CD4-positive, alpha-beta T cell treated with Interleukin-10 for 1 hour (primary cell): ENCODE results near the gene CD6.

ENCODE experiments used
- DNase-seq: peaks from one replicate; pipeline ENCODE4 v3.0.0-alpha.2; 2020

Gene CD6

GRCh38 chr11:60987577-60988277 lies 16.2 kb downstream of the CD6 start:
- DNase-seq, result peak; percentile 67

GRCh38 chr11:60988658-60989057 lies 17.2 kb downstream of the CD6 start:
- DNase-seq, result no peak

DNA sequence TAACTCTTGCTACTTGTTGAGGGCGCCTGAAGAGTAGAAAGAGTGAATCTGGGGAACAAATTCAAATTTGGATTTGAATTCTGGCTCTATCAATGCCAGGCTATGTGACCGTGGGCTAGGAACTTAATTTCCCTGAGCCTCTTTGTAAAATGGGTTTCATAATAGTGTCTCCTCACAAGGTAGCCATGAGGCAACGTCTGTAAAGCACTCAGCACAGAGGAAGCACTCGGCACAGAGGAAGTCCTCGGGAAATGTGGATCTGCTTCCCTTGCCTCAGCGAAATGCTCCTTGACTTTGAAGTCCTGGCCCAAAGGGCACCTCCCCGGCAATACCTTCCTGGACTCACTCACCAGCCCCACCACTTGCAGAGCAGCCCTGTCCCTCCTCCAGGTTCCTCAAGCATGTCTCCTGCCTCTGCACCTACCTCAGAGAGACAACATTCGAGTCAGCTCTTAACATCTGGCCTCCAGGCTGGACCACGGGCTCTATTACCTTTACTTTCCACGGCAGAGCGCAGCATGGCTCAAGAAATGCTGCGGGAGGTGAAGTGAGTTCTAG lies 17.7 kb downstream of the CD6 start:
- no peak for DNase-seq

DNA sequence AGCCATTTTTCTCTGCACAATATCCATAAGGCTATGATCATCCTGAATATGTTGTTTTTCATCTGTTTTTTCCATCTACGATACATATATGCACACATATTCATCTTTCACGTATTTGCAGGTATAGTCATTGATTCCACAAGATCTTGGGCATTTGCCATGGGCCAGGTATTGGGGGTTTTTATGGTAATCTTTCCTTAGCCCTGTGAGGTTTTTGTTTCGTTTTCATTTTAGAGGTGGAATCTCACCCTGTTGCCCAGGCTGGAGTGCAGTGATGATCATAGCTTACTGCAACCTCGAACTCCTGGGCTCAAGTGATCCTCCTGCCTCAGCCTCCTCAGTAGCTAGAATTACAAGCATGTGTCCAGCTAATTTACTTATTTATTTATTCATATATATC lies 20.0 kb downstream of the CD6 start:
- no peak for DNase-seq

DNA sequence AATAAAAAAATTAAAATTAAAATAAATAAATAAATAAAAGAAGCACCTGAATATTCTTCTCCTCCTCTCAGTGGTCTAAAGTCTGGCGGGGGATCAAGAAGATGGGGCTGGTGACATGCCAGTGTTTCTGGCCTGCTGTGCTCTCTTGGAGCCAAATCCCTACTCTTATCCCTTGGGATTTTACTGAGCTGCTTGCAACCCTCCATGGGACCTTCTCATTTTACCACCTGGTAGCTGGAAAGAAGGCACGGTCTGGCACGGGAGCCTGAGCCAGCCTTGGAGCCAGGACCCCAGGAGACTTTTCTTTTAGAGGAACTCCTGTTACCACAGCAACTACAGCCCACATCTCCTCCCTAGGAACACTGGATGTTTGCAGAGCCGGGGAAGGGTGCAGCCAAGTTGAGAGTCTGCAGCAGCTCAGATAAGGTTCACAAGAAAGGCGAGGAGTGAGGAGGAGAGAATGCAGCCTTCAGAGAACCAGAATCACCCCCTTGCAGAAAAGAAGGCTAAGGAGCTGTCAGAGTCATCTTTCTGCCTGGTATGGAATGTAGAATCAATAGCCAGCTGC lies 21.4 kb downstream of the CD6 start:
- DNase-seq, result no peak

- no peak for DNase-seq
Measured at GRCh38 chr11:60993615-60994014, 22.1 kb downstream of the CD6 start.

- no peak for DNase-seq
Measured at GRCh38 chr11:60994541-60995080, 23.1 kb downstream of the CD6 start.

DNA sequence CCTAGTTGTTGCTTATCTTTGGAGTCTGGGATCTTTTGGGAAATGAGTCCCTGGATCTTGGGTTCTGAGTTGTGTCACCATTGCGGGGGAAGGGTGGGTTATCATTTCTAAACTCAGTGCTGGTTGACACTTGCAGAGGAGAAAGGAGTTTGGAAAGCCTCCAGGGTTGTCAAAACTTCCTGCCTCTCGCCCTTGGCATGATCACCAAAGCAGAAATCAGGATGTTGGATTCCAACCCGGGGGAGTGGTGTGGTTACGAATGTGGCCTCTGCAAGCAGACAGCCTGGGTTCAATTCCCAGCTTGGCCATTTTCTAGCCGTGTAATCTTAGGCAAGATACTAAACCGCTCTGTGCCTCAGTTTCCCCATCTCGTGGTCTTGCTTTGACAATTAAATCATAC lies 24.3 kb downstream of the CD6 start:
- no peak for DNase-seq

DNA sequence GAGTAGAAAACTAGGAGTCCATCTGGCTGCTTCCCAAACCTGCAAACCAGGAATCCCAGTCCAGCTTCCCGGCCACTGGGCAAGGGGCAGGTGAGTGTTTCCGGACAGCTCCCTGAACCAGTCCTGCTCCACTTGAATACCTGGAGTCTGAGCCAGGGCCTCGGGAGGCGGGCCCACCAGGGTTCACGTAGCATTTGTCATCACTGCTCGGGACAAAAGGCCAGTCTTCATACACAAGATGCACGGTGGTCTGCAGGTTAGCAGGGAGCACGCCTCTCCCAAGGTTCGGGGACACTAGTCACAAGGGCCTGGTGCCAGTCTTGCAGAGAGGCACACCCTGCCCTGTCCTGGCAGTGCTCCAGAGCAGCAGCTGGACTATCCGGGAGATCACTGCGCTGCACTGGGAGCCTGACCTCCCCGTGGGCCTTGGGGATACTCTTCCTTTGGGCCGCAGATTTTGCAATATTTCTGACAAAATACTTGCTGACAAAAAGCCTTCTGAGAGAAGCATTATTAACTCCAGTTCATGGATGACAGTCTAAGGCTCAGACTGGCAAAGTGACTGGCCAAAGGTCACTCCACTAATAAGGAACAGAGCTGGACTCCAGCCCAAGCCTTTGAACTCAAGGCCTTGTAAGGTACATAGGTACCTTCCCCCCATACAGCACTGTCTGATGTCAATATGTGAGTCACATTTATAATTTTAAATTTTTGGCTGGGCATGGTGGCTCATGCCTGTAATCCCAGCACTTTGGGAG lies 25.1 kb downstream of the CD6 start:
- no peak for DNase-seq

GRCh38 chr11:61000426-61000825 lies 28.9 kb downstream of the CD6 start:
- DNase-seq, result no peak

- no peak for DNase-seq
Measured at GRCh38 chr11:61001931-61002330, 30.5 kb downstream of the CD6 start.

DNA sequence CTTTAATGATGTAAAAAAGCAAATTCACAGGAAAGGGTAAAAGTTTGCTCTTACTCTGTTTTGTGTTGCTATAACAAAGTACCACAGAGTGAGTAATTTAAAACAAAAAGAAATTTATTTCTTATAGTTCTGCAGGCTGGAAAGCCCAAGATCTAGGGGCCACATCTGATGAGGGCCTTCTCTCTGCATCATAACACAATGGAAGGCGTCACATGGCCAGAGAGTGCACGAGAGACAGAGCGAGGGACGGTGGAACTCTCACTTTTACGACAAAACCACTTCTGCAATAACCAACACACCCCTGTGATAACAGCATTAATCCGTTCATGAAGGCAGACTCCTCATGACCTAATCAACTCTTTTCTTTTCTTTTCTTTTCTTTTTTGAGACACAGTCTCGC lies 31.1 kb downstream of the CD6 start:
- no peak for DNase-seq

DNA sequence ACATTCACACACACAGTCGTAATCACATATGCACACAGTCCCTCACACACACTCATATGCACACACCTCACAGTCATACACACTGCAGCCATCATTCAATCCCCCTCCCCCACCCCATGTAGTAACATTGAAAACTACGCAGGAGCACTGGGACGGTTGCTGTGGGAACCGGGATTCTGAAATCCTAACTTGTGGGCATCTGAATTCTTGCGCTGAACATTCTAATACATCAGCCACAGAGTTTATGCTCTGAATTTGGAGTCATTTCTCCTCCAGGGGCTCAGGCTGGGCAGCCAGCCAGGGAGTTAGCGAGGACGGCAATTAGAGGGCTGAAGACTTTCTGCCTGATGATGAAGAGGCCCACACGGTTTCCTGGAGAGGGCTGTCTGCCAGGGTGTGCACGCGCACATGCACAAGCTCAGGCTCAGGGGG lies 32.7 kb downstream of the CD6 start:
- no peak for DNase-seq

- no peak for DNase-seq
Measured at GRCh38 chr11:61004761-61005181, 33.3 kb downstream of the CD6 start.

DNA sequence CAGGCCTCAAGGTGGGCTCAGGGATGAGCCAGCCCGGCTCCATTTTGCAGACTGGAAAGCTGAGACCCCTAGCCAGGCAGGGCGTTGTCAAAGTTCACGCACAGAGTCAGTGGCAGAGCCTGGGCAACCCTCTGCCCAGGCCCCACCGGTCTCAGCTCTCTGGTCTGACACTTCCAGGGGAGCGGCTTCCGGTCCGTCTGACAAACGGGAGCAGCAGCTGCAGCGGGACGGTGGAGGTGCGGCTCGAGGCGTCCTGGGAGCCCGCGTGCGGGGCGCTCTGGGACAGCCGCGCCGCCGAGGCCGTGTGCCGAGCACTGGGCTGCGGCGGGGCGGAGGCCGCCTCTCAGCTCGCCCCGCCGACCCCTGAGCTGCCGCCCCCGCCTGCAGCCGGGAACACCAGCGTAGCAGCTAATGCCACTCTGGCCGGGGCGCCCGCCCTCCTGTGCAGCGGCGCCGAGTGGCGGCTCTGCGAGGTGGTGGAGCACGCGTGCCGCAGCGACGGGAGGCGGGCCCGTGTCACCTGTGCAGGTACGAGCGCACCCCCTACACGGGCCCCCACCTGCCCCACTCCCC lies 36.0 kb downstream of the CD6 start:
- no peak for DNase-seq

DNA sequence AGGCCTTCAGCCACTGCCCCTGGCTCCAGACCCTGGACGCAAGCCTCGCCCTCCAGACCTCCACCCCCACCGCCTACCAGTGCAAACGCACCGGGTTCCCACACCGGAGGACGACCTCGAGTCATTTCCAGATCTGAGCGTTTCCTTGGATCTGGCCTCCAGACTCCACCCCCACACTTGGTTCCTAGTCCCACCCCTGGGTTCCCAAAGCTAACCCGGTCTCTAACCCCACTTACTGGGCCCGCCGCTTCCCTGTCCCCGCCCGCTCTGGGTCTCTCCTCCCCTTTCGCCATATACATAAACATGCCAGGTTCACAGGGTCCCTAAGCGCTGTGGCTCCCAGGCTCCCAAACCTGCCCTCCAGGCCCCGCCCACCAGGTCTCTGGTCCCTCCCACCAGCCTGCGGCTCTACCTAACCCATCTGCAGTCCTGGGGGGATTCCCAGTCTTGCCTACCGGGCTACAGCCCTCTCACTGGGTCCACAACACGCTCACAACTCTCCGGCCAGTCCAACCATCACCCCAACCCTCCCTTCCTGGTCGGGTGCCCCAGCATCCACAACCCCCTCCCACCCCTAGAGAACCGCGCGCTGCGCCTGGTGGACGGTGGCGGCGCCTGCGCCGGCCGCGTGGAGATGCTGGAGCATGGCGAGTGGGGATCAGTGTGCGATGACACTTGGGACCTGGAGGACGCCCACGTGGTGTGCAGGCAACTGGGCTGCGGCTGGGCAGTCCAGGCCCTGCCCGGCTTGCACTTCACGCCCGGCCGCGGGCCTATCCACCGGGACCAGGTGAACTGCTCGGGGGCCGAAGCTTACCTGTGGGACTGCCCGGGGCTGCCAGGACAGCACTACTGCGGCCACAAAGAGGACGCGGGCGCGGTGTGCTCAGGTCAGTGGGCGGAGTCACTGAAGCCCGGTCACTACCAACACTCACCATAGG lies 36.7 kb downstream of the CD6 start:
- no peak for DNase-seq

- no peak for DNase-seq
Measured at GRCh38 chr11:61008971-61009370, 37.5 kb downstream of the CD6 start.

GRCh38 chr11:61009392-61010275 lies 38.2 kb downstream of the CD6 start:
- no peak for DNase-seq

DNA sequence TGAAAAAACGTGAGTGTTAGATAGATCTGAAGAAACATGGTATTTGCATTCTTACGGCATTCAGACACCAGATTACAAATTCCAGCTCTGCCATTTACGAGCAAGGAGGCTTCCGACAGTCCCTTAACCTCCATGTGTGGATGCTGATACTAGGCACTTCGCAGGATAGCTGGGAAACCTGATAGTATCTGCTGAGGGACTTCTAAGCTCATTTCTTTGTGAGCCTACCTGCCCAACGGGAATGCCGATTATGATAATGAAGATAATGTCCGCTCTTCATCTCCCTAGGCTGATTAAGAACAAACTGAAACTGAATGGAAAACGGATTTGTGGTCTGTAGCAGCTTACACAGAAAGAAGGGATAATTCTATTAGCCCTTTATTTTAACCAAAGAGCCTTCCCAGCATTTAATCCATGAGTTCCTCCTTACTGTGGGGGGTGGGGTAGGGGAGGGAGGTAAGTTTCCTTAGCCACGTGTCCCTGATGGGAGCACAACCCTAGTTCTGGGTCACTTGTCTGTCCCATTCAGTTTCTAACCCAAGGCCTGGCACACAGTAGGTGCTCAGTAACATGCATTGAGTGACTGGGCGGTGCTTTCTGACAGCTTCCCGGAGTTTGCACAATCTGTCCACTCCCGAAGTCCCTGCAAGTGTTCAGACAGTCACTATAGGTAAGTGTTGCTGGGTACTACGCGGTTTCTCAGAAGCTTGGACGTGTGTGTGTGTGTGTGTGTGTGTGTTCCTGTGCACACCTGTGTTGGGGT lies 39.2 kb downstream of the CD6 start:
- DNase-seq, result no peak

GRCh38 chr11:61011229-61011870 lies 39.9 kb downstream of the CD6 start:
- DNase-seq, result no peak
